Heart right ventricle (tissue), 16 donors: ENCODE measurements around the gene AADAT. TPM values are rescaled to one million over a fixed set of nuclear protein-coding genes. Genes with fewer than 3 reads are reported as not detected.
A peak's percentile ranks its signal among the peaks of the same experiment; 100 is the strongest.
"Not testable (repeated sequence)": the region's sequence is repeated elsewhere in the genome, so short reads cannot be mapped to it uniquely, and the experiment has no call there.

Experiments used
- ATAC-seq, 8 donors: fragments of 200-7000 bp; cut with Tn5 transposase; one replicate each; pipeline ENCODE4 v1.9.1; 2020; ENCODE audit warnings: mild to moderate bottlenecking in 8 of 8, moderate library complexity in 8 of 8, moderate number of reproducible peaks in 1 of 8
- DNase-seq, 2 donors: peaks; one replicate each; pipeline ENCODE4 v3.0.0-alpha.2; 2020
- H3K27ac ChIP-seq, 10 donors: fragments of 200-600 bp; sonication (generic) in 2 of 10; one replicate each; pipeline versions ENCODE4 v1.5.0 to v1.8.0; 2020 to 2022; ENCODE audit warnings: mild to moderate bottlenecking in 3 of 10
- H3K27me3 ChIP-seq, 7 donors: fragments of 200-600 bp; one replicate each; pipeline ENCODE4 v1.8.0; 2021 to 2022; ENCODE audit warnings: mild to moderate bottlenecking in 2 of 7
- H3K36me3 ChIP-seq, 9 donors: fragments of 200-600 bp; sonication (generic) in 1 of 9; one replicate each; pipeline versions ENCODE4 v1.5.0 to v1.8.0; 2020 to 2022; ENCODE audit warnings: mild to moderate bottlenecking in 2 of 9
- H3K4me1 ChIP-seq, 9 donors: fragments of 200-600 bp; sonication (generic) in 1 of 9; one replicate each; pipeline versions ENCODE4 v1.5.0 to v1.8.0; 2020 to 2022; ENCODE audit warnings: mild to moderate bottlenecking in 4 of 9
- H3K4me3 ChIP-seq, 10 donors: fragments of 200-600 bp; sonication (generic) in 2 of 10; one replicate each; pipeline versions ENCODE4 v1.5.0 to v1.8.0; 2020 to 2022; ENCODE audit warnings: mild to moderate bottlenecking in 7 of 10, moderate library complexity in 2 of 10
- H3K9me3 ChIP-seq, 11 donors: fragments of 200-600 bp in 10 of 11; sonication (generic) in 2 of 11; one replicate each; pipeline versions ENCODE4 v1.5.0 to v1.8.0; 2013 to 2022; ENCODE audit warnings: mild to moderate bottlenecking in 2 of 11, control low read depth in 1 of 11, moderate library complexity in 1 of 11
- CTCF ChIP-seq, 9 donors: fragments of 200-600 bp; sonication (generic) in 2 of 9; IDR thresholded peaks; one replicate each; pipeline versions ENCODE4 v1.5.0 to v1.8.0; 2021 to 2022; ENCODE audit warnings: antibody characterized with exemption in 9 of 9, mild to moderate bottlenecking in 5 of 9, moderate library complexity in 1 of 9
- WGBS, 2 donors: extraction: QIAGEN DNeasy Blood & Tissue Kit; methylation state at CpG; one replicate each; pipeline ENCODE4 v1.1.7; 2013; ENCODE audit warnings: inconsistent platforms in 1 of 2; 5-methylcytosine and 5-hydroxymethylcytosine counted together
- intact Hi-C, 10 donors: fragments of 100-400 bp; cut with DNase I; formaldehyde crosslinking; loops; one replicate each; pipeline versions ENCODE4 v1.11.1 to v1.14.2; 2022
- polyA plus RNA-seq, 2 donors: library from polyadenylated mRNA; stranded (reverse); fragments of 200-250 nt; gene quantifications; one replicate each; pipeline ENCODE4 v1.2.3, GENCODE V29; 2013
- total RNA-seq, 10 donors: library from RNA; stranded (reverse); fragmentation: NEBNext Ultra II Directional in 3 of 10; extraction: Animal tissue kit (Norgen Biotek cat#: 25700) in 3 of 10; gene quantifications; one replicate each; pipeline versions ENCODE4 v1.2.1 to v1.2.4, GENCODE V29; 2021 to 2023
- donor health status: Arrhythmogenic right ventricular cardiomyopathy.
- donor health status: ischemic (EF 13 %, LVEDD 7.1; RV severe dilation, severe dysfunction).
- donor health status: healthy with polysubstance abuse.
- donor health status: DM: no; HTN: yes; CAD: no.
- donor health status: DM: no; HTN: no; CAD: no.
- donor health status: ischemic (EF 25% LVEDD 6.9; RV normal size, moderate dysfunction).
- donor health status: ischemic (EF 25% LVEDD 5.7; RV mildly dilated, moderate dysfunction).
- donor health status: healthy.
- donor health status: DM: yes; HTN: yes; CAD: no.
- donor health status: Ischemic cardiomyopathy.
- donor health status: ischemic (EF 35%, LVEDD 5.7; RV mildly dilated, moderate dysfunction).
- donor health status: nonischemic (EF 11% LVEDD 7.7; RV severe dilation, severe dysfunction).
- donor health status: DM: yes; HTN: yes; CAD: no.
- donor health status: PGD.
- donor health status: ischemic (EF 29% LVEDD 5.4; RV normal size, mild dysfunction).
- donor health status: nonischemic (EF 23%, LVEDD 6.1; RV moderate dilation, normal function).

Gene AADAT
- total and polyA plus RNA-seq, 12 donors = 0.82 to 3.5 (median 1.7) TPM

GRCh38 chr4:170051402-170051801 is 38.4 kb downstream of the AADAT start:
- no peak for TF ChIP-seq CTCF (IDR thresholded peaks at IDR 0.05)
- Histone ChIP-seq H3K4me1 (no peaks in the 10 kb centered on the region), H3K27me3 (peaks cover 0 to 10% (median 0%) of the 10 kb centered on the region in 7 donors), H3K4me3 (no peak overlapping the region), H3K27ac (no peak overlapping the region), H3K9me3 (no peaks in the 10 kb centered on the region), H3K36me3 (no peaks in the 10 kb centered on the region)
- no peak for DNase-seq
- WGBS, 2 donors = 88 to 92% methylated on average over 2 of the region's 2 CpGs
- ATAC-seq = no peak
- intact Hi-C loops = loop anchor here in 2 of 10 donors (5.0 to 10.0 kb wide), 2 partner anchors 239 to 437 kb away; partner anchors contain the start of gene NEK1 (in 1 of the 2)

GRCh38 chr4:170049766-170050165 is 40.0 kb downstream of the AADAT start:
- Histone ChIP-seq H3K36me3 (no peaks in the 10 kb centered on the region), H3K27ac (no peak overlapping the region), H3K27me3 (peaks cover 0 to 10% (median 0%) of the 10 kb centered on the region in 7 donors), H3K4me1 (no peaks in the 10 kb centered on the region), H3K9me3 (no peaks in the 10 kb centered on the region), H3K4me3 (no peak overlapping the region)
- intact Hi-C loops = loop anchor here in 6 of 10 donors (1.0 to 10.0 kb wide), 5 partner anchors 237 to 435 kb away; partner anchors contain the start of gene NEK1 (in 2 of the 6)
- 77 to 81% methylated on average over 6 of the region's 6 CpGs for WGBS, 2 donors
- no peak for DNase-seq
- TF ChIP-seq CTCF (IDR thresholded peaks at IDR 0.05) = no peak
- ATAC-seq = no peak

GRCh38 chr4:170047771-170048354 is 41.9 kb downstream of the AADAT start:
- WGBS, 2 donors = 15 to 16% methylated on average over 4 of the region's 4 CpGs
- Histone ChIP-seq H3K36me3 (no peaks in the 10 kb centered on the region), H3K27me3 (peaks cover 0 to 10% (median 0%) of the 10 kb centered on the region in 7 donors), H3K4me3 (no peak overlapping the region), H3K9me3 (no peaks in the 10 kb centered on the region), H3K27ac (no peak overlapping the region), H3K4me1 (no peaks in the 10 kb centered on the region)
- intact Hi-C loops = loop anchor here in 6 of 10 donors (1.0 to 10.0 kb wide), 4 partner anchors 235 to 433 kb away; partner anchors contain the start of gene NEK1 (in 1 of the 6)
- ATAC-seq = no peak
- DNase-seq = peak in 1 of 2 donors; percentile 52
- TF ChIP-seq CTCF (IDR thresholded peaks at IDR 0.05) = peak; percentile 59 to 86 (median 82)

GRCh38 chr4:170046156-170046555 is 43.6 kb downstream of the AADAT start:
- not testable (repeated sequence) for H3K27ac ChIP-seq, H3K4me3 ChIP-seq, H3K4me1 ChIP-seq, H3K36me3 ChIP-seq, DNase-seq, H3K9me3 ChIP-seq, H3K27me3 ChIP-seq, ATAC-seq
- intact Hi-C loops = loop anchor here in 1 of 10 donors (10.0 kb wide), 1 partner anchor 431 kb away; the partner anchor contains the start of gene NEK1
- 97 to 98% methylated on average over 17 of the region's 24 CpGs for WGBS, 2 donors
